HepG2 (cell line): ENCODE measurements around the gene C1orf226. TPM values are rescaled to one million over a fixed set of nuclear protein-coding genes. Genes with fewer than 3 reads are reported as not detected.
A peak's percentile ranks its signal among the peaks of the same experiment; 100 is the strongest.

ENCODE experiments used
- ATAC-seq: fragments of 200-7000 bp; cut with Tn5 transposase; 3 replicates; pipeline ENCODE4 v1.9.1; 2020; ENCODE audit warnings: mild to moderate bottlenecking, moderate library complexity
- BruUV-seq: library from RNA; stranded (reverse); fragments of 400-500 nt; replicated peaks from 2 replicates; lab custom pipeline; 2021; lab: Mats Ljungman, UMichigan
- CTCF ChIA-PET: fragments of 300-600 bp; formaldehyde crosslinking; extraction: SDS; loops from one replicate; lab custom pipeline; 2021; ENCODE audit warnings: low total read pairs, inconsistent platforms, low intra/inter-chr PET ratio; lab: Yijun Ruan, JAX
- POLR2A ChIA-PET: fragments of 350-600 bp; sonication (Branson Sonifier 250); formaldehyde crosslinking; loops from one replicate; lab custom pipeline; 2020; ENCODE audit warnings: antibody characterized with exemption, inconsistent platforms; lab: Yijun Ruan, JAX
- DNase-seq: peaks from one replicate; pipeline ENCODE4 v3.0.0-alpha.2; 2015; ENCODE audit warnings: low spot score
- FAIRE-seq: peaks from 3 replicates; lab custom pipeline; 2011; peaks lifted over from hg19 to GRCh38; lab: Jason Lieb, UNC
- H2AFZ ChIP-seq: one replicate; pipeline ENCODE4 v1.6.1; 2011; ENCODE audit warnings: low read length, inconsistent platforms
- H3K27ac ChIP-seq: fragments of 300-600 bp; 3 replicates; pipeline ENCODE4 v1.8.0; 2011; ENCODE audit warnings: mixed run types, mild to moderate bottlenecking, mixed read lengths, low read length, inconsistent platforms; ENCODE audit not compliant: insufficient read depth; ENCODE audit errors: extremely low read length
- H3K27me3 ChIP-seq, 2 experiments: fragments of 200-600 bp in 1 of 2; 2 replicates in 1 of 2; 3 replicates in 1 of 2; pipeline versions ENCODE4 v1.6.0 to v1.8.0; 2011; ENCODE audit warnings: low read length in 2 of 2, mild to moderate bottlenecking in 2 of 2, moderate library complexity in 2 of 2, inconsistent platforms in 1 of 2; ENCODE audit not compliant: insufficient read depth in 2 of 2, control insufficient read depth in 1 of 2
- H3K36me3 ChIP-seq, 2 experiments: fragments of 200-600 bp in 1 of 2; replicated peaks in 1 of 2; 2 replicates in 1 of 2; 3 replicates in 1 of 2; pipeline versions ENCODE4 v1.5.1 to v1.8.0; 2011; ENCODE audit warnings: low read length in 2 of 2, inconsistent platforms in 1 of 2; ENCODE audit not compliant: insufficient read depth in 2 of 2, control insufficient read depth in 1 of 2
- H3K4me1 ChIP-seq: 2 replicates; pipeline ENCODE4 v1.5.1; 2012; ENCODE audit warnings: low read length, inconsistent platforms; ENCODE audit not compliant: insufficient read depth
- H3K4me2 ChIP-seq: 2 replicates; pipeline ENCODE4 v1.6.0; 2011; ENCODE audit warnings: low read depth, low read length, inconsistent platforms
- H3K4me3 ChIP-seq, 3 experiments: fragments of 200-600 bp in 1 of 3; sonication (generic), shearing (Covaris generic) in 1 of 3; replicated peaks in 1 of 3; 2 replicates each; pipeline ENCODE4 v1.5.1; 2011 to 2016; ENCODE audit warnings: low read length in 3 of 3, inconsistent platforms in 2 of 3, low read depth in 2 of 3, mild to moderate bottlenecking in 2 of 3, control low read depth in 1 of 3, mixed read lengths in 1 of 3; ENCODE audit not compliant: insufficient read depth in 1 of 3
- H3K79me2 ChIP-seq: one replicate; pipeline ENCODE4 v1.6.1; 2011; ENCODE audit warnings: low read length, inconsistent platforms; ENCODE audit not compliant: insufficient read depth
- H3K9ac ChIP-seq: 2 replicates; pipeline ENCODE4 v1.6.0; 2011; ENCODE audit warnings: mild to moderate bottlenecking, low read depth, low read length, inconsistent platforms; ENCODE audit not compliant: insufficient read depth
- H3K9me3 ChIP-seq: 2 replicates; pipeline ENCODE4 v1.5.1; 2012; ENCODE audit warnings: mild to moderate bottlenecking, low read length
- H4K20me1 ChIP-seq: 2 replicates; pipeline ENCODE4 v1.6.0; 2011; ENCODE audit warnings: inconsistent platforms, mild to moderate bottlenecking, low read length, moderate library complexity; ENCODE audit not compliant: insufficient read depth
- FOSL2 ChIP-seq: sonication (generic); formaldehyde crosslinking; IDR thresholded peaks from 2 replicates; pipeline ENCODE4 v1.4.0; 2020; ENCODE audit warnings: missing genetic modification reagents
- SPEN ChIP-seq: sonication (generic); formaldehyde crosslinking; IDR thresholded peaks from 2 replicates; pipeline ENCODE4 v1.5.1; 2020; ENCODE audit warnings: low read depth, mild to moderate bottlenecking, missing genetic modification reagents
- ZNF670 ChIP-seq: sonication (generic); formaldehyde crosslinking; IDR thresholded peaks from 2 replicates; pipeline ENCODE4 v1.8.0; 2022; ENCODE audit warnings: mild to moderate bottlenecking, missing genetic modification reagents, borderline replicate concordance
- WGBS: methylation state at CpG from one replicate; pipeline ENCODE4 v1.1.6; 2017; ENCODE audit warnings: low lambda C conversion rate; 5-methylcytosine and 5-hydroxymethylcytosine counted together
- in situ Hi-C: cut with HindIII; loops from 2 replicates; pipeline ENCODE4 v1.10.0; 2017; ENCODE audit warnings: low pct_unique_long_range_greater_than_20kb; ENCODE audit not compliant: extremely low pct_ligation_motif_present
- intact Hi-C: fragments of 100-400 bp; cut with micrococcal nuclease; formaldehyde crosslinking; loops from one replicate; pipeline ENCODE4 v1.10.0; 2022; ENCODE audit not compliant: unreplicated experiment
- polyA plus RNA-seq, 8 experiments: library from polyadenylated mRNA; depleted of rRNA in 3 of 8; stranded (reverse) in 7 of 8; unstranded in 1 of 8; fragments of >200 nt; fragmentation: Illumina TruSeq in 4 of 8; extraction: Trizol in 4 of 8; gene quantifications; 2 replicates each; pipeline versions ENCODE4 v1.2.1 to v1.2.3, GENCODE V29; 2011 to 2016; ENCODE audit warnings: low read depth in 4 of 8, missing spikeins in 1 of 8, mixed read lengths in 1 of 8; ENCODE audit not compliant: insufficient read depth in 1 of 8
- total RNA-seq, 5 experiments: library from RNA; depleted of rRNA; stranded (reverse); fragments of >200 nt; fragmentation: Illumina TruSeq; extraction: Trizol; gene quantifications; 2 replicates each; pipeline ENCODE4 v1.2.3, GENCODE V29; 2016; ENCODE audit warnings: low read depth in 1 of 5
- TF ChIP-seq, protein P1 (sequence below): sonication (generic); formaldehyde crosslinking; IDR thresholded peaks from 2 replicates; pipeline ENCODE4 v1.5.1; 2020; ENCODE audit warnings: mild to moderate bottlenecking, missing genetic modification reagents, moderate library complexity

The C1orf226 gene
- total and polyA plus RNA-seq, 2 of the 13 experiments (the other 11 are each of a cell fraction or from before 2014, with no cell fraction given): 4.7 to 4.9 TPM

DNA sequence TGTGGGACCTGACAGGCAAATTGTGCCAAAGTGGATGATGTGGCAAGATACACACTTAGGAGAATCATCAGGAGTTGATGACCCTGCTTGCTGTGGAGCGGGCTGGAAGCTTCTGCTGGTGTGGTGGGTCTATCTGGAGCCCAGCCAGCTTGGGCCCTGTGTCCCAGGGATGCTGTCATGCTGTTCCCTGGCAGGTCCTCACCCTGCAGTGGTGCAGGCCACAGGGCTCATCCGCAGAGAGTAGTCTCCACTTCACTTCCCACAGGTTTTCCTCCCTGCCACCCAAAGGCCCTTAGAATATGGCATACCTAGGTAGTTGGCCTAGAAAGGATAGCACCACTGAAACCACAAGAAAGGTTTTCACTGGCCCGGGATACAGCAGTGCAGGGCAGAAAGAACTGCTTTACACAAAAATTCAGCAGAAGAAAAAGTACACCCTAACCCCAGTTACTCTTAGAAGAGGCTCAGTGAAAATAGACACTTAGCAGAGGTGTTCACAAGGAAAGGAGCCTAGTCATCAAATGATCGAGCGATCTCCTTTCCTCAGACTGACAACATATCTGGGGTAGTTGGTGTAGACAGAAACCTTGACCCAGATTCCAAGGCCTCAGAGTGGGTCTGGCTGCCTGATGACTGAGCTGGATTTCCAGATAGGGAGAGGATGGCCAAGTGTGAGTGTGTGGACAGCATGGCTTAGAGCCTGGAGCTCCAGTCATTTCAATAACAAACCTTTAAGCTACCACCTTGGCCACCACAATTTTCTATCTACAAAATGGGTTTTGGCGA, 1.3 kb upstream of the C1orf226 start (continued):
- TF ChIP-seq SPEN (CRISPR knock-in tag): no peak
- TF ChIP-seq ZNF670 (CRISPR knock-in tag): no peak

DNA sequence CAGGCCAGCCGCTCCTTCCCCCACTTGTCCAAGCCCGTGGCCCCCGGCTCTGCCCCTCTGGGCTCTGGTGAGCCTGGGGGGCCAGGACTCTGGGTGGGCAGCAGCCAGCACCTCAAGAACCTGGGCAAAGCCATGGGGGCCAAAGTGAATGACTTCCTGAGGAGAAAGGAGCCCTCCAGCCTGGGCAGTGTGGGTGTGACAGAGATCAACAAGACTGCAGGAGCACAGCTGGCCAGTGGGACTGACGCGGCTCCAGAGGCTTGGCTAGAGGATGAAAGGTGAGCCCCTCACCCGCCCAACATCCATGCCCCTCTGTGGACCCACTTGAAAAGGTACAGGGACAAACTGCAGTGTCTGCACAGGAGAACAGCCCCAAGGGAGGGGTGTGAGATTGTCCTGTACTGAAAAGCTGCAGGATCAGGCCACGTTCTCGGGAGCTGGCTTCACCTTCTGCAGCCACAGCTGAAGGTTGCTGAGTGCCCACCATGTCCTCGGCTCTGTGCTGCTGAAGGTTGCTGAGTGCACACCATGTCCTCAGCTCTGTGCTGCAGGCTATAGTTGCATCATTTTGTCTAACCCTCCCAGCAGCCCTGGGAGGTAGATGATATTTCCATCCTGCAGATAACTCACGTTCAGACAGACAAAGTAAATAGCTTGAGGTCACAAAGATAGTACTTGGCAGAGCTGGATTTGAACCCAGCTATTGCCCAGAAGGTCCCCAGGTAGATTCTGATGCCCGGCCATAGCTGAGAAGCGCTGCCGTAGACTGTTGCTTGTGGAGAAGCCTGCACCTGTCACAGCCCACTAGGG, 618 bp downstream of the C1orf226 start:
- H3K27ac ChIP-seq: no peak overlapping the region
- H3K36me3 ChIP-seq: peaks cover 4 to 7% of the 10 kb centered on the region in 2 experiments; a peak in 4 of 5 replicates
- no peaks in the 10 kb centered on the region for H4K20me1 ChIP-seq
- ChIA-PET POLR2A (interaction anchor here (0.6 kb wide), 1 partner anchor 92 kb away, joined by 3 read pairs; no protein-coding TSS in a partner anchor), CTCF (no interaction called here)
- TF ChIP-seq, protein P1, sequence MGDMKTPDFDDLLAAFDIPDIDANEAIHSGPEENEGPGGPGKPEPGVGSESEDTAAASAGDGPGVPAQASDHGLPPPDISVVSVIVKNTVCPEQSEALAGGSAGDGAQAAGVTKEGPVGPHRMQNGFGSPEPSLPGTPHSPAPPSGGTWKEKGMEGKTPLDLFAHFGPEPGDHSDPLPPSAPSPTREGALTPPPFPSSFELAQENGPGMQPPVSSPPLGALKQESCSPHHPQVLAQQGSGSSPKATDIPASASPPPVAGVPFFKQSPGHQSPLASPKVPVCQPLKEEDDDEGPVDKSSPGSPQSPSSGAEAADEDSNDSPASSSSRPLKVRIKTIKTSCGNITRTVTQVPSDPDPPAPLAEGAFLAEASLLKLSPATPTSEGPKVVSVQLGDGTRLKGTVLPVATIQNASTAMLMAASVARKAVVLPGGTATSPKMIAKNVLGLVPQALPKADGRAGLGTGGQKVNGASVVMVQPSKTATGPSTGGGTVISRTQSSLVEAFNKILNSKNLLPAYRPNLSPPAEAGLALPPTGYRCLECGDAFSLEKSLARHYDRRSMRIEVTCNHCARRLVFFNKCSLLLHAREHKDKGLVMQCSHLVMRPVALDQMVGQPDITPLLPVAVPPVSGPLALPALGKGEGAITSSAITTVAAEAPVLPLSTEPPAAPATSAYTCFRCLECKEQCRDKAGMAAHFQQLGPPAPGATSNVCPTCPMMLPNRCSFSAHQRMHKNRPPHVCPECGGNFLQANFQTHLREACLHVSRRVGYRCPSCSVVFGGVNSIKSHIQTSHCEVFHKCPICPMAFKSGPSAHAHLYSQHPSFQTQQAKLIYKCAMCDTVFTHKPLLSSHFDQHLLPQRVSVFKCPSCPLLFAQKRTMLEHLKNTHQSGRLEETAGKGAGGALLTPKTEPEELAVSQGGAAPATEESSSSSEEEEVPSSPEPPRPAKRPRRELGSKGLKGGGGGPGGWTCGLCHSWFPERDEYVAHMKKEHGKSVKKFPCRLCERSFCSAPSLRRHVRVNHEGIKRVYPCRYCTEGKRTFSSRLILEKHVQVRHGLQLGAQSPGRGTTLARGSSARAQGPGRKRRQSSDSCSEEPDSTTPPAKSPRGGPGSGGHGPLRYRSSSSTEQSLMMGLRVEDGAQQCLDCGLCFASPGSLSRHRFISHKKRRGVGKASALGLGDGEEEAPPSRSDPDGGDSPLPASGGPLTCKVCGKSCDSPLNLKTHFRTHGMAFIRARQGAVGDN: 0 out of 2 replicates have a peak, but pooled peaks have one; percentile 10
- no peak for TF ChIP-seq FOSL2 (CRISPR knock-in tag)
- TF ChIP-seq, all 625 proteins: peak for 1
- Histone ChIP-seq H3K4me2 (no peak overlapping the region), H2AFZ (no peak overlapping the region), H3K9ac (no peak overlapping the region), H3K79me2 (no peaks in the 10 kb centered on the region), H3K9me3 (no peaks in the 10 kb centered on the region), H3K4me1 (no peaks in the 10 kb centered on the region), H3K27me3 (no peaks in the 10 kb centered on the region), H3K4me3 (no peak overlapping the region)
- ATAC-seq (no peak), DNase-seq (no peak), FAIRE-seq (no peak)
- intact Hi-C loops: no loop called here
- in situ Hi-C loops: no loop called here
- WGBS: 83% methylated on average over 2 of the region's 13 CpGs
- no TSS peak for BruUV-seq
